PC-9 (cell line): ENCODE results near the gene LENG8.

Source experiments
- EZH2 ChIP-seq: fragments of 200-600 bp; sonication (generic); IDR thresholded peaks from 2 replicates; pipeline ENCODE4 v1.8.0; 2017; ENCODE audit warnings: antibody characterized with exemption, low read depth
- TF ChIP-seq, protein P1 (sequence below): fragments of 200-600 bp; sonication (generic); conservative IDR thresholded peaks from 2 replicates; pipeline ENCODE4 v1.6.1; 2017; ENCODE audit warnings: mixed run types, antibody characterized with exemption, mild to moderate bottlenecking, moderate library complexity

DNA sequence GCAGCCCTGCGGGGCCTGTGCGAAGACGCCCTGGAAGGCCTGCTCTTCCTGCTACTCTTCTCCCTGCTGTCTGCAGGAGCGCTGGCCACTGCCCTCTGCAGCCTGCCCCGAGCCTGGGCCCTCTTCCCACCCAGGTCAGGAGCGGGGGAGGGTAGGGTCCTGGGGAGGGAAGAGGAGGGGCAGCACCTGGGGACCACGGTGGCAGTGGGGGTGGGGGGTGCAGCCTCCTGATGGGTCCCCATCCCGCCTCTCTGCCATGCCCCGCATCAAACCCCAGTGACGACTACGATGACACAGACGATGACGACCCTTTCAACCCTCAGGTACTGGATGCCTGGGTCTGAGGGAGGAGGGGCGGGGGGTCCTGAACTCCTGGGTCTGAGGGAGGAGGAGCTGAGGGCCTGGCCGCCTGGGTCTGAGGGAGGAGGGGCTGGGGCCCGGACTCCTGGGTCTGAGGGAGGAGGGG is 13.4 kb upstream of the LENG8 start:
- TF ChIP-seq, protein P1, sequence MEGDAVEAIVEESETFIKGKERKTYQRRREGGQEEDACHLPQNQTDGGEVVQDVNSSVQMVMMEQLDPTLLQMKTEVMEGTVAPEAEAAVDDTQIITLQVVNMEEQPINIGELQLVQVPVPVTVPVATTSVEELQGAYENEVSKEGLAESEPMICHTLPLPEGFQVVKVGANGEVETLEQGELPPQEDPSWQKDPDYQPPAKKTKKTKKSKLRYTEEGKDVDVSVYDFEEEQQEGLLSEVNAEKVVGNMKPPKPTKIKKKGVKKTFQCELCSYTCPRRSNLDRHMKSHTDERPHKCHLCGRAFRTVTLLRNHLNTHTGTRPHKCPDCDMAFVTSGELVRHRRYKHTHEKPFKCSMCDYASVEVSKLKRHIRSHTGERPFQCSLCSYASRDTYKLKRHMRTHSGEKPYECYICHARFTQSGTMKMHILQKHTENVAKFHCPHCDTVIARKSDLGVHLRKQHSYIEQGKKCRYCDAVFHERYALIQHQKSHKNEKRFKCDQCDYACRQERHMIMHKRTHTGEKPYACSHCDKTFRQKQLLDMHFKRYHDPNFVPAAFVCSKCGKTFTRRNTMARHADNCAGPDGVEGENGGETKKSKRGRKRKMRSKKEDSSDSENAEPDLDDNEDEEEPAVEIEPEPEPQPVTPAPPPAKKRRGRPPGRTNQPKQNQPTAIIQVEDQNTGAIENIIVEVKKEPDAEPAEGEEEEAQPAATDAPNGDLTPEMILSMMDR: no peak
- TF ChIP-seq EZH2: no peak
